Right cardiac atrium (tissue), 5 donors: ENCODE measurements around the gene FCHSD2. TPM values are rescaled to one million over a fixed set of nuclear protein-coding genes. Genes with fewer than 3 reads are reported as not detected.
"Not testable (repeated sequence)": the region's sequence is repeated elsewhere in the genome, so short reads cannot be mapped to it uniquely, and the experiment has no call there.

Source experiments
- ATAC-seq, 2 donors: fragments of 200-7000 bp; cut with Tn5 transposase; one replicate each; pipeline versions ENCODE4 v1.8.0 to v1.9.1; 2020; ENCODE audit warnings: moderate library complexity in 2 of 2, mild to moderate bottlenecking in 1 of 2
- DNase-seq, 3 donors: peaks; one replicate each; pipeline ENCODE4 v3.0.0-alpha.2; 2020
- H3K27ac ChIP-seq: one replicate; pipeline ENCODE4 v1.5.1; 2013; ENCODE audit warnings: mild to moderate bottlenecking, low read length, control low read depth, moderate library complexity
- H3K27me3 ChIP-seq: one replicate; pipeline ENCODE4 v1.6.1; 2013; ENCODE audit not compliant: control insufficient read depth, insufficient read depth
- H3K4me1 ChIP-seq: one replicate; pipeline ENCODE4 v1.6.1; 2013; ENCODE audit warnings: low read length; ENCODE audit not compliant: control insufficient read depth, insufficient read depth
- H3K4me3 ChIP-seq: one replicate; pipeline ENCODE4 v1.5.1; 2013; ENCODE audit warnings: low read length, control low read depth
- H3K9me3 ChIP-seq: one replicate; pipeline ENCODE4 v1.6.1; 2013; ENCODE audit warnings: low read length; ENCODE audit not compliant: control insufficient read depth
- WGBS: extraction: QIAGEN DNeasy Blood & Tissue Kit; methylation state at CpG from one replicate; pipeline ENCODE4 v1.1.7; 2013; 5-methylcytosine and 5-hydroxymethylcytosine counted together
- intact Hi-C, 4 donors: fragments of 100-400 bp; cut with DNase I; formaldehyde crosslinking; loops; one replicate each; pipeline versions ENCODE4 v1.11.0 to v1.14.0; 2022 to 2023
- polyA plus RNA-seq: library from polyadenylated mRNA; stranded (reverse); fragments of 200-250 nt; gene quantifications from one replicate; pipeline ENCODE4 v1.2.3, GENCODE V29; 2013
- total RNA-seq, 4 donors: library from RNA; stranded (reverse); fragmentation: NEBNext Ultra II Directional; extraction: Animal tissue kit (Norgen Biotek cat#: 25700); gene quantifications; one replicate each; pipeline ENCODE4 v1.2.1, GENCODE V29; 2021
- donor health status: healthy with polysubstance abuse.
- donor health status: DM: no; HTN: yes; CAD: no.
- donor health status: DM: no; HTN: no; CAD: no.
- donor health status: DM: no; HTN: yes; CAD: no; lungs with severe emphysema.
- donor health status: DM: yes; HTN: yes; CAD: no.

FCHSD2 gene
- total and polyA plus RNA-seq, 5 donors = 12.6 to 54.1 (median 36.2) TPM

GRCh38 chr11:72806378-72806777 lies 335.7 kb downstream of the FCHSD2 start:
- 94% methylated on average over 1 of the region's 1 CpG for WGBS
- DNase-seq, H3K9me3 ChIP-seq, intact Hi-C loops, H3K27me3 ChIP-seq, ATAC-seq, H3K4me3 ChIP-seq, H3K27ac ChIP-seq, H3K4me1 ChIP-seq: not testable (repeated sequence)

DNA sequence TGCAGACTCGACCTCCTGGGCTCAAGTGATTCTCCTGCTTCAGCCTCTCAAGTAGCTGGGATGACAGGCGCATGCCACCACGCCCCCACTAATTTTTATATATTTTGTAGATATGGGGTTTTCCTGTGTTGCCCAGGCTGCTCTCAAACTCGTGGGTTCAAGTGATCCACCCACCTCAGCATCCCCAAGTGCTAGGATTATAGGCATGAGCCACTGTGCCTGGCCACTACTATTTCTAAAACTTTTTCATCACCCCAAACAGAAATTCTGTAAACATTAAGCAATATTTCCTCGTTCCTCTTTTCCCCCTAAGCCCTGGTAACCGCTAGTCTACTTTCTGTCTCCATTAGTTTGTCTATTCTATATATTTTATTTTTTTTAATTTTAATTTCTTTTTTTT lies 336.9 kb downstream of the FCHSD2 start:
- WGBS = 79% methylated on average over 6 of the region's 6 CpGs
- Histone ChIP-seq H3K27me3 (no peaks in the 10 kb centered on the region), H3K9me3 (no peaks in the 10 kb centered on the region), H3K4me1 (no peaks in the 10 kb centered on the region), H3K4me3 (no peak overlapping the region), H3K27ac (no peak overlapping the region)
- no peak for DNase-seq
- intact Hi-C loops = no loop called here
- no peak for ATAC-seq

- no peaks in the 10 kb centered on the region for H3K27me3 ChIP-seq
- intact Hi-C loops = no loop called here
- H3K9me3 ChIP-seq = no peaks in the 10 kb centered on the region
- DNase-seq (no peak), ATAC-seq (no peak)
- 87% methylated on average over 6 of the region's 6 CpGs for WGBS
- H3K4me3 ChIP-seq = no peak overlapping the region
- H3K4me1 ChIP-seq = no peaks in the 10 kb centered on the region
- H3K27ac ChIP-seq = no peak overlapping the region
These were observed 339.3 kb downstream of the FCHSD2 start for GRCh38 chr11:72802822-72803221.

- Histone ChIP-seq H3K27ac (no peak overlapping the region), H3K27me3 (no peaks in the 10 kb centered on the region), H3K9me3 (no peaks in the 10 kb centered on the region), H3K4me1 (peaks cover 2% of the 10 kb centered on the region), H3K4me3 (no peak overlapping the region)
- intact Hi-C loops = no loop called here
- no peak for DNase-seq
- WGBS = 72% methylated on average over 4 of the region's 4 CpGs
- no peak for ATAC-seq
These were observed 342.7 kb downstream of the FCHSD2 start for GRCh38 chr11:72799441-72799840.

GRCh38 chr11:72798361-72798760 lies 343.8 kb downstream of the FCHSD2 start:
- 75% methylated on average over 4 of the region's 4 CpGs for WGBS
- Histone ChIP-seq H3K4me3 (no peak overlapping the region), H3K9me3 (no peaks in the 10 kb centered on the region), H3K27me3 (no peaks in the 10 kb centered on the region), H3K4me1 (peaks cover 3% of the 10 kb centered on the region), H3K27ac (no peak overlapping the region)
- intact Hi-C loops = no loop called here
- ATAC-seq (no peak), DNase-seq (no peak)

DNA sequence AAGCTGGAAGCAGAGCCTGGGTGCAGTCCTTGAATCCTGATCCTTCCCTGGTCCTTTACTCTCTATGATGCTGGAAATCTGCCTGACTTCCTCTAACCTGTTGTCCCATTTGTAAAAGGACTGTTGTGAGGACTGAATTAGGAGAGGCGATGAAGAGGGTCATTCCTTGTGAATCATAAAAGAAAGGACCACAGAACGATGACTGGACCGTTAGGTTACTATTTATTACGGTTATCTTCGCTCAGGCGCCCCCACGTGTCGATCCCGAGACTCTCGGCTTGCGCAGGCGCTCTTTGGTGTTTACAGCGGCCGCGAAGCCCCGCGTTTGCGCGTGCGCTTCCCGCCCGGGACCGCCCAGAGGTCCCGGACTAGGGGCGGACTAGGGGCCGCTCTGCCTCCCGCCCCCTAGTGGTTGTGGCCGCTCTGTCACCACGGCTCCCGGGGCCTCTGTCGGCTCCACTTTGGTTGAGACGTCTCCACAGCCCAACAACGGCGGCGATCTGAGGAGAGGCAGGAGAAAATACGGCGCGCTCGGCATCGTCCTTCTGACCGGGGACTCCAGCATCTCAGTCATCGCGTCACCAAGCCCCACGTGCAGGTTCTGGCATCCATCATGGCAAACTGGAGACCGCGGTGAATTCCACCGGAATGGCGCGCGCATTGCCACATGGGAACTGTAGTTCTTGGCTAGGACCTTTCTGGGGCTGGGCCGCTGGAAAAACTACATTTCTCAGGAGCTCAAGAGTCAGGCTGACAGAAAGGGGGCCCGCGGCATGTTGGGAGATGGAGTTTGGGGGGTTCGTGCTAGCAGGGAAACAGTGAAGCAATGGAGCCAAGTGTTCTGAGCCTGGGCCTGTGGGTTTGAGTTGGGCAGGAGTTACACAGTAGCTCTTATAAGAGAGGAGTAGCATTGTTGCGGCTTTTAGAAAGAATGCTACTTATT lies 348.4 kb downstream of the FCHSD2 start, which contains the start of gene STARD10:
STARD10 (minus strand) TSS at position 623 of the 943 bp plus-strand sequence. CDS start 12,866 bp downstream, outside the sequence.
- peak within 1 kb of the TSS; percentile 61 for H3K4me3 ChIP-seq
- ATAC-seq = peak; percentile 97
- no peaks in the 10 kb centered on the region for H3K27me3 ChIP-seq
- DNase-seq = peak; percentile 96 to 99 (median 98)
- peak within 1 kb of the TSS; percentile 95 for H3K27ac ChIP-seq
- intact Hi-C loops = loop anchor here in 3 of 4 donors (2.0 to 5.0 kb wide), 2 partner anchors 66 to 69 kb away; no protein-coding TSS in a partner anchor
- peaks cover 6% of the 10 kb centered on the region for H3K4me1 ChIP-seq
- no peaks in the 10 kb centered on the region for H3K9me3 ChIP-seq
- 1% methylated on average over 55 of the region's 55 CpGs for WGBS

DNA sequence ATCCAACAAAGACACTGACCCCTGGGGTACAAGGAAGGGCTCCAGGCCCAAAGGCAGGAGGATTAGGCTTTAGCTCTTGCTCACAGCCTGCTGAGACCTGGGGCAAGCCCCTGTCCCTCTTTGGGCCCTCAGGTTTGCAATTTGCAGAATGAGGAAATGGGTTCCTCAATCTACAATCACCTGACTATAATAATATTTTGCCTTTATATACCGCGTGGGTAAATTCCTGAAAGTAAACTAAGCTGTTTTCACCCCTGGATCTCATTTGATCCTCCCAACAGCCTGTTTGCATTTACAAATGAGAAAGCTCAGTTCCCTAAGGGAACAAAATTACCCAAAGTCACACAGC lies 349.1 kb downstream of the FCHSD2 start:
- no peak for DNase-seq
- Histone ChIP-seq H3K4me1 (peaks cover 6% of the 10 kb centered on the region), H3K27ac (peak overlapping the region; percentile 49), H3K27me3 (no peaks in the 10 kb centered on the region), H3K4me3 (no peak overlapping the region), H3K9me3 (no peaks in the 10 kb centered on the region)
- 82% methylated on average over 2 of the region's 2 CpGs for WGBS
- ATAC-seq = no peak
- intact Hi-C loops = loop anchor here in 3 of 4 donors (2.0 to 5.0 kb wide), 2 partner anchors 66 to 68 kb away; no protein-coding TSS in a partner anchor

- no peak for ATAC-seq
- peak overlapping the region; percentile 29 for H3K27ac ChIP-seq
- no peaks in the 10 kb centered on the region for H3K9me3 ChIP-seq
- 97% methylated on average over 3 of the region's 3 CpGs for WGBS
- intact Hi-C loops = loop anchor here in 3 of 4 donors (2.0 to 5.0 kb wide), 2 partner anchors 65 to 68 kb away; no protein-coding TSS in a partner anchor
- no peak overlapping the region for H3K4me3 ChIP-seq
- DNase-seq = no peak
- H3K4me1 ChIP-seq = peaks cover 6% of the 10 kb centered on the region
- no peaks in the 10 kb centered on the region for H3K27me3 ChIP-seq
These were observed 349.6 kb downstream of the FCHSD2 start for GRCh38 chr11:72792437-72793021.

DNA sequence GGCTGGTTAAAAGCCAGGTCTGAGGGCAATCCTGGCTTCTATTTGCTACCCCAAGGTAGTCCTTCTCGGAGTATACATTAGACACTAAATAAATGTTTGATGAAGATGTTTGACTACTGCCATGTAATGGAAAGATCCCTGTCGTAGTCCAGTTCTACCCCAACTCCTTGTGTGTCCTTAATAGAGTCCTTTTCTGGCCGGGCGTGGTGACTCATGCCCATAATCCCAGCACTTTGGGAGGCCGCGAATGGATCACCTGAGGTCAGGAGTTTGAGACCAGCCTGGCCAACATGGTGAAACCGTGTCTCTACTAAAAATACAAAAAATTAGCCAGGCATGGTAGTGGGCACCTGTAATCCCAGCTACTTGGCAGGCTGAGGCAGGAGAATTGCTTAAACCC lies 350.9 kb downstream of the FCHSD2 start:
- DNase-seq, H3K9me3 ChIP-seq, H3K27ac ChIP-seq, H3K27me3 ChIP-seq, H3K4me3 ChIP-seq, ATAC-seq, H3K4me1 ChIP-seq: not testable (repeated sequence)
- intact Hi-C loops = loop anchor here in 2 of 4 donors (5.0 kb wide), 1 partner anchor 64 kb away; no protein-coding TSS in a partner anchor
- WGBS = 91% methylated on average over 7 of the region's 7 CpGs

GRCh38 chr11:72789493-72790131 lies 352.5 kb downstream of the FCHSD2 start:
- H3K27ac ChIP-seq = peak overlapping the region; percentile 56
- intact Hi-C loops = loop anchor here in 2 of 4 donors (5.0 kb wide), 1 partner anchor 62 kb away; no protein-coding TSS in a partner anchor
- no peaks in the 10 kb centered on the region for H3K27me3 ChIP-seq
- peak in 1 of 2 donors; percentile 3 for ATAC-seq
- DNase-seq = peak in 2 of 3 donors; percentile 63 to 65
- H3K4me1 ChIP-seq = peaks cover 6% of the 10 kb centered on the region
- WGBS = 40% methylated on average over 10 of the region's 10 CpGs
- no peaks in the 10 kb centered on the region for H3K9me3 ChIP-seq
- H3K4me3 ChIP-seq = no peak overlapping the region
